MG63 (cell line): ENCODE measurements around the gene LYZL2. TPM values are rescaled to one million over a fixed set of nuclear protein-coding genes. Genes with fewer than 3 reads are reported as not detected.
"Not testable (repeated sequence)": the region's sequence is repeated elsewhere in the genome, so short reads cannot be mapped to it uniquely, and the experiment has no call there.

ENCODE experiments used
- DNase-seq: peaks from one replicate; pipeline ENCODE4 v3.0.0-alpha.2; 2020
- H3K27me3 ChIP-seq: fragments of 250-450 bp; sonication (Bioruptor Pico); 2 replicates; pipeline ENCODE4 v1.5.1; 2020; ENCODE audit warnings: mild to moderate bottlenecking, moderate library complexity
- H3K36me3 ChIP-seq: fragments of 250-450 bp; sonication (Bioruptor Pico); 2 replicates; pipeline ENCODE4 v1.5.1; 2020; ENCODE audit warnings: mild to moderate bottlenecking, moderate library complexity
- H3K4me3 ChIP-seq: fragments of 250-450 bp; sonication (Bioruptor Pico); 2 replicates; pipeline ENCODE4 v1.5.1; 2020; ENCODE audit warnings: mild to moderate bottlenecking, moderate library complexity
- H3K9me3 ChIP-seq: fragments of 250-450 bp; sonication (Bioruptor Pico); 2 replicates; pipeline ENCODE4 v1.5.1; 2020; ENCODE audit warnings: mild to moderate bottlenecking, moderate library complexity
- total RNA-seq: library from RNA; depleted of rRNA; stranded (reverse); fragments of >200 nt; shearing (Covaris generic); gene quantifications from 2 replicates; pipeline ENCODE4 v1.2.3, GENCODE V29; 2014; ENCODE audit warnings: low replicate concordance

Gene LYZL2
- total RNA-seq, 1 experiment from 2014 or later, result not detected

DNA sequence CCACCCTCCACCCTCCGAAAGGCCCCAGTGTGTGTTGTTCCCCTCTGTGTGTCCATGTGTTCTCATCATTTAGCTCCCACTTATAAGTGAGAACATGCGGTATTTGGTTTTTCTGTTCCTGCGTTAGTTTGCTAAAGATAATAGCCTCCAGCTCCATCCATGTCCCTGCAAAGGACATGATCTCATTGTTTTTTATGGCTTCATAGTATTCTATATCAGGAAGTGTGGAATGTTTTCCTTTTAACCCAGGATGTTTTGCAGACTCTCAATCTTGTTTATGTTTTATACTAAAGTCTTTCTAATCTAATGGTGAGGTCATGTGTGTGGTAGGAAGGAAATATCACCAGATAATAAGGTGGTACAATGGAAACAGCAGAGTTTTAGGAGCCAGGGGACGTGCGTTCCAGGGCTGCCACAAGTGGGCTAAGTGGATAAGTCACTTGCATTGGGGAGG, 14.9 kb upstream of the LYZL2 start:
- H3K4me3 ChIP-seq, H3K9me3 ChIP-seq, DNase-seq, H3K36me3 ChIP-seq, H3K27me3 ChIP-seq: not testable (repeated sequence)

DNA sequence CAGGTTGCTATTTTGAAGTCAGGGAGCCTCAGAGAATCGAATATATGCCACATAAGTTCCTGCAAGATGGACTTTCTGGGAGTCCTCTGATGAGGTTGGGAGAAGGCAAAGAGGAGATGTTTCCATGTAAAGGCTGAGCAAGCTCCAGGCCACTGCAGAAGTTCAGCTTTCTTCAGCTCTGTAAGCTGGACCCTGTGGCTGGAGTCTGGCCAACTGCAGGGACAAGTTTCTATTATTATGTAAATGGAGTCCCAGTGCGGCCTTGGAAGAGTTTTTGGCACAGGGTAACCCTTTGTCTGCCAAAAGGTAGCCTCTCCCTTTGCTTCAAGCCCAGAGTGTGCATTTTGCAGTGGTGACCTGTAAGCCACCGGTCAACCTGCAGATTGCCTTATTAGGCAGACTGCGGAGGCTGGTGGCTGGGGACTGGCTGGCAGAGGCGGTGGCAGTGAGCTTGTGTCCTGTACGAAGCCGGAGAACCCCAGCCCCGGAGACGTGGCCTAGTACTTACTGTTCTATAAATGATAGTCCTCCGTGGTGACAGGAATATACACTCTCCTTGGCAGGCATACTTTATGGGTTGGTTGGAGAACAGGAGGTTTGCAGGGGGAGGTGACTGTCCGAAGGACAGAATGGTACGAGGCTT, 14.1 kb upstream of the LYZL2 start:
- not testable (repeated sequence) for DNase-seq, H3K9me3 ChIP-seq, H3K4me3 ChIP-seq

DNA sequence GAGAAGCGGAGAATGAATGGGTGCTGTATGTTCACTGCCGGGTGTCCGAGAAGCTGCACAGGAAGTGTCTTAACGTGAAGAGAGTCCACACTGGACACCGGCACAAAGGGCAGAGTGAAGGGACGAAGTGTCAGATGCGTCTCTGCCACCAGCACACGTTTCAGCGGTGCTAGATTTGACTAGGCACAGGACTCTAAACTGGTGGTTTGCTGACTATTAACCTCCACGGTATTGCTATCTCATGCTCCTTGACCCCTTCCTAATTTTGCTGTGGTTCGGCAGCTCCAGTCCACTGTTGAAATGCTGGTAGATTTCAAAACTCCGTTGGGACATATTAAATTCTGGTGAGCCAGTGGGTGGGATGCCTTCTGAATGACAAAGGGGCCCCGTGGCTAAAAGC, 13.3 kb upstream of the LYZL2 start:
- not testable (repeated sequence) for H3K9me3 ChIP-seq, H3K27me3 ChIP-seq, H3K4me3 ChIP-seq, DNase-seq, H3K36me3 ChIP-seq

More for the DNA sequence above, 14.1 kb upstream of the LYZL2 start:
- not testable (repeated sequence) for H3K36me3 ChIP-seq, H3K27me3 ChIP-seq

DNA sequence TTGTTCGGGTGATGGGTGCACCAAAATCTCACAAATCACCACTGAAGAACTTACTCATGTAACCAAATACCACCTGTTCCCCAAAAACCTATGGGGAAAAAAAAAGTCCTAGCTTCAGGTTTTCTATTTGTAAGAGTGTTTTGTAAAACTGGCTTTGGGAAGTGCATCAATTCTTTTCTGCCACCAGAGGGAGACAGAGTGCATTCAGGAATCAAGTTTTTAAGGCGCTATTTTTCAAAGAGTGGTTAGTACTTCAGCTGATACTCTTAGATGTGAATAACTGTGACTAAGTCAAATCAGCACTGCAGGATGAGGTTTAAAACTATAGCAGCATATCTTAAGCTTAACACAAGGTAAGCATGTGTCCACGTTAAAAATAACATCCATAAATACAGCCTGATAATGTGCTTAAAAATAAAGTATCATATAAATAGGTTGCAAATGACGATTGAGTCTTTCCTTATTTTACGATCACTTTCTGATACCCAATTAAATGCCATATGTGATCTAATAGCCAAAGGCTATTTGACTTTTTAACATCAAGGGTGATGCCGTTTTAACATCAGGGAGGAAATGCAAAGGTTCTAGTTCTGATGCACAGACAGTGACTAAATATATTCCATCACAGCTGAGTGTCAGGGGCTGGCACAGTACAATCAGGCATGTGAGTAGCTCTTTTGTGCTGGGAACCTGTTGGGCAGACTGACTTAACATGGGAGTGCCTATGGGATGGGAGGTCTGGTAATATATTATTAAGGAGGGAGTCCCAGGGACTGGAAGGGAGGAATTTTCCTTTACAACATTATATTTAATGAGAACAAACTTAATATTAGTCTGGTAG, 10.6 kb upstream of the LYZL2 start:
- H3K4me3 ChIP-seq, result no peak overlapping the region
- H3K27me3 ChIP-seq, result no peaks in the 10 kb centered on the region
- no peak for DNase-seq
- H3K9me3 ChIP-seq, result no peaks in the 10 kb centered on the region
- H3K36me3 ChIP-seq, result no peaks in the 10 kb centered on the region

DNA sequence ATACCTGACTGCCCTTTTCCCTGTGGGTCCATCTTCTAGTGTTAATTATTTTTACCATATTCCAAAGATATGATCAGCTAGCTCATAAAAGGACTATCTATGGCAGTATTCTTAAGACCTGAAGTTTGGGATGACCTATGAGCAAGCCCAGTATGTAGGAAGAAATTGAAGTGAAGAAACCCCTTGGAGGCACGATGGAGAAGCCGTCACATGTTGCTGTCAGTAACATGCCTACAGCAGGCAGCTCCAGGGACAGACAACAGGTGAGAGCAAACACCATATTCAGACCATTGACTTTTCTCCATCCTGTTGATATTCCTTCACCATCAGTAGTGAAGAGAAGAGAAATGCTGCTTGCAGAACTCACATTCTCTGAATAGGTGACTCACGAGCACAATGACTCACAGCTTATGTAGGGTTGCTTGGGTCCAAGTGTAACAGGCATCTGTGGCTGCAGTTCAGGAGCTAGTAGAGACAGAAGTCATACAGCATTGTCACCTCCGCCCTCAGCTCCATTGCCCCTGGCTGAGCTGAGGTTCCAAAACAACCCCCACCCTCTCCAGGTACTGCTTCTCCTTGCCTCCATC, 8.4 kb upstream of the LYZL2 start:
- no peaks in the 10 kb centered on the region for H3K27me3 ChIP-seq
- no peaks in the 10 kb centered on the region for H3K9me3 ChIP-seq
- no peaks in the 10 kb centered on the region for H3K36me3 ChIP-seq
- H3K4me3 ChIP-seq, result no peak overlapping the region
- DNase-seq, result peak; percentile 76

DNA sequence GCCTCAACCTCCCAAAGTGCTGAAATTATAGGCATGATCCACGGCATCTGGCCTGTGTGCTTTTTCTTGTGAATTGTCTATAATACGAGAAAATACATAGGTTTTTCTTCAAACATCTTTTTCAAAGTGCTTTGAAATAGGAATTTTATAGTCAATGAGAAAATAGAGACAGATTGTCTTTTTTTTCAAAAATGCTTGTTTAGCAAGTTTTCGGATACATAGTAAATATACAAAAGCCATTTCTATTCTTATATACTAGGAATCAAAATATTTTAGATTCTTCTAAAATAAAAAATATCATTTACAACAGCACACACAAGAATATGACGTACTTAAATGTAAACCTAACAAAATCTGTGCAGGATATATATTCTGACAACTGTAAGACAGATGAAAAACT, 1.6 kb upstream of the LYZL2 start:
- H3K27me3 ChIP-seq, result no peaks in the 10 kb centered on the region
- no peak overlapping the region for H3K4me3 ChIP-seq
- no peak for DNase-seq
- no peaks in the 10 kb centered on the region for H3K9me3 ChIP-seq
- H3K36me3 ChIP-seq, result no peaks in the 10 kb centered on the region

DNA sequence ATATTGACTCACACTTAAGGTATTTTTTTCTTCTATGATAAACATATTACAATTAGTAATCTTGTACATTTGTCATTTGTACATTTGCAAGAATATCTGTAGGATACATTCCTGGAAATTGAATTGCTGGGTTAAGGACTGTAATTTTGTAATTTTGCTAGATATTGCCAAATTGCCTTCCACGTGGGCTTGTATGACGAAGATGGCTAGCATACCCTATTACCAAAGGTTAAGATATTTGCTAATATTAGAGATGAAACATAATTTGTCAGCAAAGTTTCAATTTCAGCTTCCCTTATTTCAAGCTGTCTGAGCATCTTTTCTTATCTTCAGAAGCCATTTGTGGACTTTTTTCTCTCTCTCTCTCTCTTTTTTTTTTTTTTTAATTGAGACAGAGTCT, 1.0 kb upstream of the LYZL2 start:
- H3K9me3 ChIP-seq, result no peaks in the 10 kb centered on the region
- no peaks in the 10 kb centered on the region for H3K36me3 ChIP-seq
- no peak overlapping the region for H3K4me3 ChIP-seq
- DNase-seq, result no peak
- H3K27me3 ChIP-seq, result no peaks in the 10 kb centered on the region

DNA sequence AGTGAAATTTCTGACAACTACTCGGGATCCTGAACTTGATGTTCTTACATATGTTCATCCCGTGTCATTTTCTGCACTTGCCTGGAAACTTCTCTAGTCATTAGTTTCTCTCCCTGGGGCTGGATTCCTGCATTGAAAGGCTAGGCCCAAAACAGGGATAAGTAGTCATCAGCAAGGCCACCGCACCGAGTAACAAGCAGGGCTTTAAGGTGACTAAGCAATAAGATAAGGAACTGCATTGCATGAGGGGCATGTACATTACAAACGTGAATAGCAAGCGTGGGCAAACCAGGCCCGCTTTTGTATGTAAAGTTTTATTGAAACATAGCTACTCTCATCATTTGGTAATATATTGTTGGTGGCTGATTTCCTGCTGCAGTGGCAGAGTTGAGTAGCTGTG, 977 bp downstream of the LYZL2 start:
- not testable (repeated sequence) for DNase-seq, H3K27me3 ChIP-seq, H3K9me3 ChIP-seq, H3K36me3 ChIP-seq, H3K4me3 ChIP-seq

DNA sequence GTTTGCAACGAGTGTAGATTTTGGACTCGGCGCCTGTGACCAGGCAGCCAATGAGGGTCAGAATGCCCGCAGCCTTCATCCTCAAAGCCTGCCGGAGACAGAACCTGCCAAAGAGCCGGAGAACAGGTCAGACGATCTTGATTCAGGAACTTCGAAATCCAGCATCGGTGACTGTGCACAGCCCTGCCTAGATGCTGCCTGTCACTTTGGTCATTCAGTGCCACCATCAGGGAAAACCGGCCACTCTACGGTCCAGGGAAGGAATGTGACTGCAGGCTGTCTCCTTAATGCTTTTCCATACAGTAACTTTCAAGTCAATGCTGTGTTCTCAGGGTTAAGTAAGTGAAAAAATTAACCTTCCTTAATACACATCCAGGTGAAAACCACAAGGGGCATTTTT, 2.7 kb downstream of the LYZL2 start:
- not testable (repeated sequence) for H3K36me3 ChIP-seq, H3K4me3 ChIP-seq, H3K27me3 ChIP-seq, H3K9me3 ChIP-seq, DNase-seq

DNA sequence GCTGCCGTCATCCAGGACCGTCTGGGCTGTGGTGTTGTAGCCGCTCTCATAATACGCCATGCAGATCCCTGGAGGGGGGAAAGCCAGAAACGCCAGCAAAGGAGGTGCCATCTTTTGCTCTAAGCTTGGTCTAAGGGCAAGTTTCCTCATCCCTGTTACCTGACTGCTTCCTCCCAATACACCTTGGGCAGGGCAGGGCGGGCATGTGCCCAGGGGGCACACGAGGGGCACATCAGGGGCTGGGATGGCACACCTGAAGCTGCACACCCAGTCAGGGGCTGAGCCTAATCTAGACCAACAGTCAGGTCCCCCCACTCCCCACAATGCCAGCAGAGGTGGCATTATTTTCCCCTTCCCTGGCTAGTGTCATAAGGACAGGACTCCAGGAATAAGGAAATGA, 3.4 kb downstream of the LYZL2 start:
- not testable (repeated sequence) for DNase-seq, H3K27me3 ChIP-seq, H3K4me3 ChIP-seq, H3K9me3 ChIP-seq, H3K36me3 ChIP-seq

DNA sequence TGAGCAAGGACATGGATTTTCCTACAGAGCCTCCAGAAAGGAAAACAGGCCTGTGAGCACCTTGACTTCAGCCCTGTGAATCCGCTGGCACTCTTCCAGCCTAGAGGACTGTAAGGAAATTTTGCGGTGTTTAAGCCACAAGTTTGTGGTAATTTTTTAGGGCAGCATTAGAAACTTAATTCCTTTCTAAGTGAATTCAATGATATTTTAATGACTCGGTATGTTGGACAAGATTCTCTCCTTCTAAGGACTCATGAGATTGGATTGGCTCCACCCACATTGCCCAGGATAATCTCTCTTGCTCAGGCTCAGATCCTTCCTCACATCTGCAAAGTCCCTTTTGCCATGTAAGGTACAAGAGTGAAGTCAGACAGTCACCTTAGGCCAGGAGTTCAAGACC, 4.5 kb downstream of the LYZL2 start:
- peak; percentile 23 for DNase-seq
- H3K9me3 ChIP-seq, result no peaks in the 10 kb centered on the region
- no peak overlapping the region for H3K4me3 ChIP-seq
- H3K27me3 ChIP-seq, result no peaks in the 10 kb centered on the region
- no peaks in the 10 kb centered on the region for H3K36me3 ChIP-seq

DNA sequence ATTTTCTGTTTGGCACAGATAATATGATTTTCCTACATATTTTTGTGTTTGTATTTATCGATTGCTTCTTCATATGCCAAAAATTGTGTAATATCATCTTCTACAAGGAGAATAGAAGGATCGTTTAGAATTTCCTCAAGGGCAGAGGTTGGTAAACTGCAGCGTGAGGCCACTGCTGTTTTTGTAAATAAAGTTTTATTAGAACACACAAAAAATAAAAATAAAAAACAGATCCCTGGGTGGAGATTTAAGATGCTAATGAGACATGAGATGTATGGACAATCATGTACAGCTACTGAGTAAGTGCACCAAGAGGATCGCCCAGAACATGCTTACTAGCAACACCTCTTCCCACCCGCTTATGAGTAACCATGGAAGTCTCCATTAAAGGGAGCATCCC, 9.6 kb downstream of the LYZL2 start:
- no peaks in the 10 kb centered on the region for H3K36me3 ChIP-seq
- no peaks in the 10 kb centered on the region for H3K9me3 ChIP-seq
- H3K4me3 ChIP-seq, result no peak overlapping the region
- no peak for DNase-seq
- peaks cover 2% of the 10 kb centered on the region; the same call in 1 of the 2 replicates for H3K27me3 ChIP-seq

DNA sequence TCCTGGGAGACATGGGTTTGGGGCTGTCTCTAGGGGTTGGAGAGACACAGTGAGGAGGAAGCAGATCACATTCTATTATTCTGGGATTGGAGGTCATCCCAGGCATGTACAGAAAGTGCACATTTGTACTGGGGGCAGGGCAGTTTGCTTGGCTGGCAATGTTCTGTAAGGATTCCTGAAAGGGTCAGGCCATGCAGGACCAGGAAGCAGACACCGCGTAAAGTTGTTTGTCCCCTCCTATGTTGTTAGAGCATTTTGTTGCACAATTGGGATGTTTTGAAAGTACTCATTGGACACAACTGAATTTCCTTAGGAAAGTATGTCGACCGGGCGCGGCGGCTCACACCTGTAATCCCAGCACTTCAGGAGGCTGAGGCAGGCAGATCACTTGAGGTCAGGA, 12.5 kb downstream of the LYZL2 start:
- Histone ChIP-seq H3K9me3 (no peaks in the 10 kb centered on the region), H3K27me3 (peaks cover 2% of the 10 kb centered on the region; the same call in 1 of the 2 replicates), H3K36me3 (no peaks in the 10 kb centered on the region), H3K4me3 (no peak overlapping the region)
- no peak for DNase-seq

DNA sequence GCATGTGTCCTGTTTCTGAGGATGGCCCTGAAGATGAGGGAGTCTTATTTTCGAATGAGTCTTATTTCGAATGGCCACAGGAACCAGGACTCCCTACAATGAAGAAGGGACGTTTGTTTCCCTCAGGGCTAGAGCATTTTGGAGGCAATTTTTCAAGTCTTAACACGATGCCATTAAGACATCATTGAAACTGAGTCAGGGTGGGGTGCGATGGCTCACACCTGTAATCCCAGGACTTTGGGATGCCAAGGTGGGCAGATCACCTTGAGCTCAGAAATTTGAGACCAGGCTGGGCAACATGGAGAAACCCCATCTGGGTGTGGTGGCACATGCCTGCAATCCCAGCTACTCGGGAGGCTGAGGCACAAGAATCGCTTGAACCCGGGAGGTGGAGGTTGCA, 18.5 kb downstream of the LYZL2 start:
- H3K9me3 ChIP-seq, H3K4me3 ChIP-seq, H3K36me3 ChIP-seq, H3K27me3 ChIP-seq, DNase-seq: not testable (repeated sequence)

DNA sequence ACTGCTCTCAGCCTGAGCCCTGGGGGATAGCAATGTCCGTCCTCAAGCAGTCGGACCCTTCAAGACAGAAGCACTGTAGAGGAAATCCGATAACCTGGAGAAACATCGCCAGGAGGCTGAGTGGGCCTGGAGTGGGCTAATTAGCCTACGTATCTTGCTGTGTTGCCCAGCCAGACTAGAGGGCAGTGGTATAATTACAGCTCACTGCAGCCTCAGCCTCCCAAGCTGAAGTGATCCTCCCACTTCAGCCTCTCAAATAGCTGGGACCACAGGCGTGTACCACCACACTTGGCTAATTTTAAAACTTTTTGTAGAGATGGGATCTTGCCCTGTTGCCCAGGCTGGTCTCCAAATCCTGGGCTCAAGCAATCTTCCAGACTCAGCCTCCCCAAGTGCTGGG, 21.7 kb downstream of the LYZL2 start:
- Histone ChIP-seq H3K9me3 (no peaks in the 10 kb centered on the region), H3K4me3 (no peak overlapping the region), H3K36me3 (no peaks in the 10 kb centered on the region), H3K27me3 (no peaks in the 10 kb centered on the region)
- no peak for DNase-seq

DNA sequence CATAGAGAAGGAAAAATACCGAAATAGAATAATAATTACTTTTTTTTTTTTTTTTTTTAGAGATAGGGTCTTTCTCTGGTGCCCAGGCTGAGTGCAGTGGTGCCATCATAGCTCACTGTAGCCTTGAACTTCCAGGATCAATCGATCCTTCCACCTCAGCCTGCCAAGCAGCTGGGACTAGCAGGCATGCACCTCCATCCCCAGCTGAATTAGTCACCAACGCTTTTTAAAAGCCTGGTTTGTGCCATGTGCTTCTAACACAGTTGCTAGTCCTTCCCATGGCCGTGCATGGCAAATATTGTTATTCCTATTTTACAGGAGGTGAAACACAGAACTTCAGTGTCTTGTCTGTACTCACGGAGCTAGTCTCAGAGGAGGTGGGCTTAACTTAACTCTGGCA, 23.2 kb downstream of the LYZL2 start:
- DNase-seq, result peak; percentile 26
- Histone ChIP-seq H3K36me3 (no peaks in the 10 kb centered on the region), H3K4me3 (no peak overlapping the region), H3K9me3 (no peaks in the 10 kb centered on the region), H3K27me3 (no peaks in the 10 kb centered on the region)

DNA sequence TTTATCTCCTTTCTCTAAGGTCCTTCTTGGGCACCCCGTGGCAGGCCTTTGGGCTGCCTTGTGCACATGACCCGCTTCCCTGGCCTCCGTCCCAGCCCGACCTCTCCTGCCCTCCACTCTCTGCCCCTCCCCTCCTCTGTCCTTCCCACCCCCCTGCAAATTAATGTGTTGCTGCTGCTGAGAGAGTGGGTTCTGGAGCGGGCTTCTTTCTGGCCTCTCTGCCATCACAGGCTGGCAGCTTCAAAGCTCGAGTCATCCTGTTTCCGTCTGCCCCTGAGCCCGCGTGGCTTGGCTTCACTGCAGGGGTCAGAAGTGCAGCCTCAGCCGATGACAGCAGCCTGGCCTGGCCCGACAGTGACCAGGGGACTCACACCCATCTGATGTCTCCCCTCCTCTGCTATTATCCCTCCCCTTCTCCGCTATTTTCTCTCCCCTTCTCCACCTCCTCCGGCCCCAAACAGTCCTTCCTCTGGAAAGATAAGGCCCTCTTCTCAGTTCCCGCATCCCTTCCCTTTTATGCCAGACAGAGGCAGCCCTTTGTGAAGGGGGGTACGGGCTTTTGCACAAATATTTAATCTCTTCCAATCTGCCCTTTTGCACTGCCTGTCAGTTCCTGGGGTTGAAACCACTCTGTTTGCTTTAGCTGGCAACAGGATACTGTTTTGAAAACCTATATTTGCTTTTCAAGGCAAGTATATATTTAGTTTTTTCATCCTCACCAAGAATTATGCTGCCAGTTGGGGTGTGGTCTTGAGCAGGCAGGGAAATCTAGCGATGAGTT, 24.0 kb downstream of the LYZL2 start:
- H3K36me3 ChIP-seq, H3K4me3 ChIP-seq, H3K27me3 ChIP-seq, H3K9me3 ChIP-seq: not testable (repeated sequence)
- peak; percentile 70 for DNase-seq
